Chondrocyte (in vitro differentiated cells): ENCODE measurements around the gene FMNL2. TPM values are rescaled to one million over a fixed set of nuclear protein-coding genes. Genes with fewer than 3 reads are reported as not detected.
"Not testable (repeated sequence)": the region's sequence is repeated elsewhere in the genome, so short reads cannot be mapped to it uniquely, and the experiment has no call there.

ENCODE experiments used
- DNase-seq: peaks from one replicate; pipeline ENCODE4 v3.0.0; 2021; ENCODE audit warnings: mixed read lengths, low spot score
- H3K27ac Mint-ChIP-seq: one replicate; pipeline ENCODE4 v1.8.0; 2021; ENCODE audit warnings: mild to moderate bottlenecking, moderate library complexity, mixed read lengths; ENCODE audit not compliant: unreplicated experiment
- H3K27me3 Mint-ChIP-seq: 2 replicates; pipeline ENCODE4 v1.8.0; 2021; ENCODE audit warnings: low read depth, mixed read lengths
- H3K36me3 Mint-ChIP-seq: 2 replicates; pipeline ENCODE4 v1.8.0; 2021; ENCODE audit warnings: low read depth, mixed read lengths
- H3K4me1 Mint-ChIP-seq: 2 replicates; pipeline ENCODE4 v1.8.0; 2021; ENCODE audit warnings: low read depth, mild to moderate bottlenecking, mixed read lengths
- H3K4me3 Mint-ChIP-seq: one replicate; pipeline ENCODE4 v1.8.0; 2021; ENCODE audit warnings: mild to moderate bottlenecking, moderate library complexity, mixed read lengths; ENCODE audit not compliant: unreplicated experiment
- H3K9me3 Mint-ChIP-seq: 2 replicates; pipeline ENCODE4 v1.8.0; 2021; ENCODE audit warnings: low read depth, mixed read lengths
- total RNA-seq: library from RNA; stranded (reverse); gene quantifications from 3 replicates; pipeline ENCODE4 v1.2.1, GENCODE V29; 2021
- TF ChIP-seq, protein P1 (sequence below): fragments of 200-600 bp; sonication (generic); IDR thresholded peaks from 2 replicates; pipeline ENCODE4 v1.5.0; 2021; ENCODE audit warnings: antibody characterized with exemption, mild to moderate bottlenecking, moderate library complexity

Gene FMNL2
- total RNA-seq, 1 donor from 2014 or later: 33.9 TPM

DNA sequence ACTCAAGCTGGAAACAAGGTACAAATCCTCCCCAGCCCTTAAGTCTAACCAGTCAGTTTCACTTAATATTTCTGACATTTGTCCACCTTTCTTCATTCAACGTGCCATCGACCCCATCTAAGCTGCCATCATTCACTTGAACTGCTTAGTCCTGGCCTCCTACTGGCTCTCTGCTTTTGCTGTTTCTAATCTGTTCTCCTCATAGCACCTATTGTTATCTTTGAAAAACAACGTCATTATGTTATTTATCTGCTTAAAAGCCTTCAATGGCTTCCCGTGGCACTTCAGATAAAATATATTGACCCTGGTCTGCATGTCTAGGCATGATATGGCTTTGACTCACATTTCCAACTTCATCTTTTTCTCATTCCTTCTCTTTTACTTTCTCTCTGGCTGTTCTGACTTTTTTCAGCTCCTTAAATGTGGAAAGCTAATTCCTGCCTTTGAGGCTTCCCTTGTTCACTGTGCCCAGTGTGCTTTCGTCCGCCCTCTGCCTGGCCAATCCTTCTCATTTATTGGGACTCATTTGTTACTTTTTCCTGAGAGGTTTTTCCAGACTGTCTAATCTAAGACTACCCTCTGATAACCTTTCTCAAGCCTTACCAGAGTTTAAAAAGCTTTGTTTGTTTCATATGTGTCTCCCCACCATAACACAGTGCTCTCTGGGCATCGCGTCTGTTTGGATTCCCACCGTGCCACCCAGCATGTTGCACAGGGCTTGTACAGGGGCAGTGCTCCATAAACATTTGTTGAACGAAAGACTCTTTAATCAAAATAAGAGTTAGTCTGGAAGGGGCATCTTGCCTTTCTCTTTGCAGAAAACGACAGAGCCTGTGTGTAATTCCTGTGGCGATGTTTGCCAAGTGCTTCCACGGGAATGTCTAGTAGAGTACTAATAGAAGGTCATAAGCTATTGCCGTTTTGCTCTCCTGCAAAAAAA is 183.9 kb downstream of the FMNL2 start:
- Mint-ChIP-seq H3K4me3 (no peak overlapping the region), H3K27ac (peak overlapping the region; percentile 8), H3K27me3 (no peaks in the 10 kb centered on the region), H3K9me3 (no peaks in the 10 kb centered on the region), H3K4me1 (peaks cover 47% of the 10 kb centered on the region), H3K36me3 (no peaks in the 10 kb centered on the region)
- TF ChIP-seq, protein P1, sequence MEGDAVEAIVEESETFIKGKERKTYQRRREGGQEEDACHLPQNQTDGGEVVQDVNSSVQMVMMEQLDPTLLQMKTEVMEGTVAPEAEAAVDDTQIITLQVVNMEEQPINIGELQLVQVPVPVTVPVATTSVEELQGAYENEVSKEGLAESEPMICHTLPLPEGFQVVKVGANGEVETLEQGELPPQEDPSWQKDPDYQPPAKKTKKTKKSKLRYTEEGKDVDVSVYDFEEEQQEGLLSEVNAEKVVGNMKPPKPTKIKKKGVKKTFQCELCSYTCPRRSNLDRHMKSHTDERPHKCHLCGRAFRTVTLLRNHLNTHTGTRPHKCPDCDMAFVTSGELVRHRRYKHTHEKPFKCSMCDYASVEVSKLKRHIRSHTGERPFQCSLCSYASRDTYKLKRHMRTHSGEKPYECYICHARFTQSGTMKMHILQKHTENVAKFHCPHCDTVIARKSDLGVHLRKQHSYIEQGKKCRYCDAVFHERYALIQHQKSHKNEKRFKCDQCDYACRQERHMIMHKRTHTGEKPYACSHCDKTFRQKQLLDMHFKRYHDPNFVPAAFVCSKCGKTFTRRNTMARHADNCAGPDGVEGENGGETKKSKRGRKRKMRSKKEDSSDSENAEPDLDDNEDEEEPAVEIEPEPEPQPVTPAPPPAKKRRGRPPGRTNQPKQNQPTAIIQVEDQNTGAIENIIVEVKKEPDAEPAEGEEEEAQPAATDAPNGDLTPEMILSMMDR: no peak
- no peak for DNase-seq

DNA sequence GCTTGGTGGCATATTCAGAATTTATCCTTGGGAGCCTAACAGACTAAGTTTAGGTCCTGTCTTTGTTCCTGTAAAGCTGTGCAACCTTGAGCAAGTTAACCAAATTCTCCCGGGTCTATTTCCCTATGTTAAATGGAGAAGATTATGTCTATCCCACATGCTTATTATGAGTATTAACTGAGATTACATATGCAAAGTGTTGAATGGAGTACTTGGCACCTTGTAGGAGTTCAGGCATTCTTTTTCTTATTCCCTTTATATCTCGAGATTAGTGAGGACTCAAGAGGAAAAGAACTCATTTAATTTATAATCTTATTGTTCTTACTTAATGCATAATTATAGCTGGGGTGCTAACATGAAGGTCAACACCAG is 184.6 kb downstream of the FMNL2 start:
- H3K36me3 Mint-ChIP-seq: no peaks in the 10 kb centered on the region
- no peak overlapping the region for H3K27ac Mint-ChIP-seq
- H3K9me3 Mint-ChIP-seq: no peaks in the 10 kb centered on the region
- peaks cover 46% of the 10 kb centered on the region for H3K4me1 Mint-ChIP-seq
- no peak overlapping the region for H3K4me3 Mint-ChIP-seq
- H3K27me3 Mint-ChIP-seq: no peaks in the 10 kb centered on the region
- TF ChIP-seq, protein P1: no peak
- DNase-seq: no peak

DNA sequence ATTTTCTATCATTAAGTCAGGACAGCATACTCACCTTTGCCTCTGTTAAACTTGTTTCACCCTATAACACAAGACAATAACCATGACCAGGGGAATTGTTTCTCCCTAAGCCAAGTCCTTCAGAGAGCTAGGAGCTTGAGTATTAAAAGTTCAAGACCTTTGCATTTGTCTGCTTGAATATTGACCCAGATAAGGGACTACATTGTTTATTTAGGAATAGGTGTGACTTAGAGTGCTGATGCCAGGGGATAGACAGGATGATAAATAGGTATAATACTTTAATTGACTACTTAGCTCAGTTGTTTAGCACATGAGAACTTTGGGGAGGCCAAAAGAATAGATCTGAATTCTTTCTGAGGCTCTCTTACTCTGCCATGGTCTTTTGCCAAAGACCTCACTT is 185.8 kb downstream of the FMNL2 start:
- Mint-ChIP-seq H3K36me3 (no peaks in the 10 kb centered on the region), H3K27ac (no peak overlapping the region), H3K4me3 (no peak overlapping the region), H3K9me3 (no peaks in the 10 kb centered on the region), H3K27me3 (no peaks in the 10 kb centered on the region), H3K4me1 (peaks cover 54% of the 10 kb centered on the region)
- DNase-seq: no peak
- TF ChIP-seq, protein P1: no peak

DNA sequence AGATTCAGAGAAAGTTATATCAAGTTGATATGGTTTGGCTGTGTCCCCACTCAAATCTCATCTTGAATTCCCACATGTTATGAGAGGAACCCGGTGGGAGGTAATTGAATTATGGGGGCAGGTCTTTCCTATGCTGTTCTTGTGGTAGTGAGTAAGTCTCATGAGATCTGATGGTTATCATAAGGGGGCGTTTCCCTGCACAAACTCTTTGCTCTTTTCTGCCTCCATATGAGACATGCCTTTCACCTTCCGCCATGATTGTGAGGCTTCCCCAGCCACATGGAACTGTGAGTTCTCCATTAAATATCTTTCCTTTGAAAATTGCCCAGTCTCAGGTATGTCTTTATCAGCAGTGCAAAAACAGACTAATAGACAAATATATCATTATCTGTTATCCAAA is 187.5 kb downstream of the FMNL2 start:
- H3K27ac Mint-ChIP-seq: not testable (repeated sequence)

DNA sequence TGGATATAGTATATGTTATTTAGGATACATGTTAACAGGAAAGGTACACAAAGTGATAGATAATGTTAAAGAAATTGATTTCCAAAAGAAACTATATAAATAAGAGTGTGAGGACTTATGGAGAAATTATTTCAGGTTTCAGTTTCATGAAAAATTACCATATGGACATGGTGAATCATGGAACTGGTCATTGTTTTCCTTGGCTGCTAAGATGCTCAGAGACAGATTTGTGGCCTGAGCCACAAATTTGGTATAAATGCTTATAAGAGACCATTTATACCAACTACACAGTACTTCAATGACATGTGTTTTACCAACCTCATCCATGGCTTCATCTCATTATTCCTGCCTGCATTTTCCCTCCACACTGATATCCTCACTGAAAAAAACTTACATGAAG is 188.1 kb downstream of the FMNL2 start:
- no peak for DNase-seq
- peak overlapping the region; percentile 24 for H3K27ac Mint-ChIP-seq
- peaks cover 63% of the 10 kb centered on the region for H3K4me1 Mint-ChIP-seq
- no peaks in the 10 kb centered on the region for H3K9me3 Mint-ChIP-seq
- no peak overlapping the region for H3K4me3 Mint-ChIP-seq
- TF ChIP-seq, protein P1: no peak
- no peaks in the 10 kb centered on the region for H3K36me3 Mint-ChIP-seq
- H3K27me3 Mint-ChIP-seq: no peaks in the 10 kb centered on the region

More for the DNA sequence above, 187.5 kb downstream of the FMNL2 start:
- H3K4me3 Mint-ChIP-seq, H3K36me3 Mint-ChIP-seq, H3K27me3 Mint-ChIP-seq, H3K9me3 Mint-ChIP-seq, DNase-seq: not testable (repeated sequence)
- H3K4me1 Mint-ChIP-seq: peaks cover 66% of the 10 kb centered on the region
